Karpas-422 (cell line): ENCODE data around the gene INPP5D. TPM values are rescaled to one million over a fixed set of nuclear protein-coding genes. Genes with fewer than 3 reads are reported as not detected.
"Not testable (repeated sequence)": the region's sequence is repeated elsewhere in the genome, so short reads cannot be mapped to it uniquely, and the experiment has no call there.

Source experiments
- DNase-seq: peaks from one replicate; pipeline ENCODE4 v3.0.0-alpha.2; 2015
- H2AFZ ChIP-seq: fragments of 200-600 bp; sonication (generic); 2 replicates; pipeline ENCODE4 v1.6.1; 2014; ENCODE audit warnings: antibody characterized with exemption, low read length, mixed read lengths
- H3K27ac ChIP-seq: fragments of 200-600 bp; sonication (generic); 2 replicates; pipeline ENCODE4 v1.5.1; 2014; ENCODE audit warnings: mild to moderate bottlenecking, low read length, moderate library complexity
- H3K27me3 ChIP-seq: fragments of 200-600 bp; sonication (generic); 2 replicates; pipeline ENCODE4 v1.6.1; 2014; ENCODE audit warnings: low read length, mixed read lengths
- H3K36me3 ChIP-seq: fragments of 200-600 bp; sonication (generic); 2 replicates; pipeline ENCODE4 v1.6.1; 2014; ENCODE audit warnings: low read length, mixed read lengths; ENCODE audit not compliant: insufficient read depth
- H3K4me1 ChIP-seq: fragments of 200-600 bp; sonication (generic); 2 replicates; pipeline ENCODE4 v1.6.1; 2014; ENCODE audit warnings: mild to moderate bottlenecking, low read length, mixed read lengths
- H3K4me2 ChIP-seq: fragments of 200-600 bp; sonication (generic); 2 replicates; pipeline ENCODE4 v1.6.1; 2014; ENCODE audit warnings: low read length, low read depth, mild to moderate bottlenecking; ENCODE audit not compliant: poor library complexity, severe bottlenecking
- H3K4me3 ChIP-seq: fragments of 200-600 bp; sonication (generic); 2 replicates; pipeline ENCODE4 v1.5.1; 2014; ENCODE audit warnings: mild to moderate bottlenecking, antibody characterized with exemption, low read length, mixed read lengths
- H3K79me2 ChIP-seq: fragments of 200-600 bp; sonication (generic); 2 replicates; pipeline ENCODE4 v1.6.1; 2014; ENCODE audit warnings: mild to moderate bottlenecking, low read length, mixed read lengths
- H3K9ac ChIP-seq: fragments of 200-600 bp; sonication (generic); 2 replicates; pipeline ENCODE4 v1.6.0; 2014; ENCODE audit warnings: low read length
- H3K9me2 ChIP-seq: fragments of 200-600 bp; sonication (generic), shearing (Covaris generic); replicated peaks from 2 replicates; pipeline ENCODE4 v1.6.0; 2014; ENCODE audit warnings: mild to moderate bottlenecking, low read length, moderate library complexity; ENCODE audit not compliant: insufficient read depth
- H3K9me3 ChIP-seq: fragments of 300-700, 200-600 bp; sonication (generic); 2 replicates; pipeline ENCODE4 v1.6.1; 2014; ENCODE audit warnings: low read length, mixed read lengths
- H4K20me1 ChIP-seq: fragments of 200-600 bp; sonication (generic); 2 replicates; pipeline ENCODE4 v1.6.1; 2014; ENCODE audit warnings: mild to moderate bottlenecking, antibody characterized with exemption, low read length, low read depth; ENCODE audit not compliant: insufficient read depth
- total RNA-seq: library from RNA; depleted of rRNA; stranded (reverse); fragments of >200 nt; shearing (Covaris generic); gene quantifications from 2 replicates; pipeline ENCODE4 v1.2.3, GENCODE V29; 2014; ENCODE audit warnings: low replicate concordance

The INPP5D gene
- total RNA-seq, 1 experiment from 2014 or later: 145 TPM

DNA sequence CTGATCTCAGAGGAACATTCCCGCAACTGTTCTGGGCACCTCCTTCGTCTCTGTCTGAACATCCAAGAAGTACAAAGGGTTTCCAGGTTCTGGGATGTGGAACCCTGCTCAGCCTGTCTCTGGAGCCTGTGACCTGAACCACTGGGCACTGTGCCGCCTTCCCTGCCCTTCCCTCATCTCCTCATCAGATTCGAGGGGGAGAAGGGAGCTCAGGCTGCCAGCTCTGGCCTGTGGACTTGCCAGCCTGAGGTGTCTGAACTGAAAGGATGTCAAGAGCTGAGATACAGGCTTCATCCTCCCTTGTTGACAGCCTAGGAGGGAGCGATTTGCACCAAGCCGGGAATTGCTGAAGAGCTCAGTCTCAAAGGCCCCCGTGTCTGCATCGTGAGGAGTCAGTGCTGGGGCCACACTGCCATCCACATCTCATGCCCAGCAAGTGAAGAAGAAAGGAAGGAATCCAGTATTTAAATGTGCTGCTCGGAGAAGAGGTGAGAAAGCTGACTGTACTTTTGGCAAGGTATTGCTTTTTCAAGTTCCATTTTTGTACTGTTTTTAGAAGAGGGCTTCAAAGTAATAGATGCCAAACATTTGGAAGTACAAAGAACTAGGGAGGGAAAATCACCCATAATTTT lies 15.1 kb upstream of the INPP5D start:
- Histone ChIP-seq H3K9me3 (no peaks in the 10 kb centered on the region), H3K4me2 (no peak overlapping the region), H4K20me1 (no peaks in the 10 kb centered on the region), H3K79me2 (no peaks in the 10 kb centered on the region), H3K36me3 (no peaks in the 10 kb centered on the region), H2AFZ (no peak overlapping the region), H3K9me2 (no peaks in the 10 kb centered on the region), H3K4me1 (peaks cover 6% of the 10 kb centered on the region), H3K27me3 (no peaks in the 10 kb centered on the region), H3K4me3 (no peak overlapping the region), H3K27ac (no peak overlapping the region), H3K9ac (no peak overlapping the region)
- DNase-seq: no peak

DNA sequence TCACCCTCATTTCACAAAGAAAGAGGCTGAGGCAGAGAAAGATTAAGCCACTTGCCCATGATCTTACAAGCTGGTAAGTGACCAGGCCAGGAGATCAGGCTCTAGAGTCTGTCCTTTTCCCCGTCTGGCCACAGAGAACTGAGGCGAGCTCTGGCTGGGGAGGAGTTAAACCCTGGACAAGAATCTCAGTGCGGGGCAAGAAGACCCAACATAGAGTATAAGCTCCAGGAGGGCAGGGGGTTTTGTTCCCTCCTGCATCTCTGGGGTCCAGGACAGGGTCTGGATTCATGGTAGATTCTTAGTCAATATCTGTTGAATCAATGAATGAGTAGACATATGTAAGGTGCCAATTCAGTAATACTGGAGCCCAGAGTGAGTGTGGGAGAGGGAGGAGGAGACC lies 12.9 kb upstream of the INPP5D start:
- Histone ChIP-seq H3K27me3 (no peaks in the 10 kb centered on the region), H3K36me3 (no peaks in the 10 kb centered on the region), H4K20me1 (no peaks in the 10 kb centered on the region), H3K4me1 (peaks cover 6% of the 10 kb centered on the region), H3K9me2 (no peaks in the 10 kb centered on the region), H3K27ac (no peak overlapping the region), H3K4me2 (no peak overlapping the region), H3K79me2 (no peaks in the 10 kb centered on the region), H3K9me3 (no peaks in the 10 kb centered on the region), H3K4me3 (no peak overlapping the region), H2AFZ (no peak overlapping the region), H3K9ac (no peak overlapping the region)
- DNase-seq: no peak

DNA sequence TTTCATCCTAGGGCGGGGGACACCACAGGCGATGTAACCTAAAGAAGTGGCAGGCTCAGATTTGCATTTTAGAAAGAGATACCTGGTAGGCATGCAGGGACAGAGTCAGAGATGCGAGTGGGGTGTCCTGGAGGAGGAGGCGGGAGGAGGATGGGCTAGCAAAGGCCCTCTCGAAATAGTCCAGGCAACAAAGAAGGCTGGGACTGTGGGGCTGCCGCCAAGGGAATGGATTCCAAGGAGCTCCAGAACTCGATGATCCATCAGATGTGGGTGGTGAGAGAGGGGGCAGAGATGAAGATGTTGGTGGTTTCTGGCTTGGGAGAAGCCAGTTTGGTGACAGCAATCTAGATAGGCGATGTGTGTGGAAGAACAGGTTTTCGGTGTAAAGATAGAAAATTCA lies 12.5 kb upstream of the INPP5D start:
- Histone ChIP-seq H3K36me3 (no peaks in the 10 kb centered on the region), H3K4me1 (peaks cover 6% of the 10 kb centered on the region), H2AFZ (no peak overlapping the region), H4K20me1 (no peaks in the 10 kb centered on the region), H3K9me2 (no peaks in the 10 kb centered on the region), H3K4me3 (no peak overlapping the region), H3K4me2 (peak overlapping the region; percentile 9), H3K27me3 (no peaks in the 10 kb centered on the region), H3K9ac (no peak overlapping the region), H3K27ac (no peak overlapping the region), H3K9me3 (no peaks in the 10 kb centered on the region), H3K79me2 (no peaks in the 10 kb centered on the region)
- no peak for DNase-seq

DNA sequence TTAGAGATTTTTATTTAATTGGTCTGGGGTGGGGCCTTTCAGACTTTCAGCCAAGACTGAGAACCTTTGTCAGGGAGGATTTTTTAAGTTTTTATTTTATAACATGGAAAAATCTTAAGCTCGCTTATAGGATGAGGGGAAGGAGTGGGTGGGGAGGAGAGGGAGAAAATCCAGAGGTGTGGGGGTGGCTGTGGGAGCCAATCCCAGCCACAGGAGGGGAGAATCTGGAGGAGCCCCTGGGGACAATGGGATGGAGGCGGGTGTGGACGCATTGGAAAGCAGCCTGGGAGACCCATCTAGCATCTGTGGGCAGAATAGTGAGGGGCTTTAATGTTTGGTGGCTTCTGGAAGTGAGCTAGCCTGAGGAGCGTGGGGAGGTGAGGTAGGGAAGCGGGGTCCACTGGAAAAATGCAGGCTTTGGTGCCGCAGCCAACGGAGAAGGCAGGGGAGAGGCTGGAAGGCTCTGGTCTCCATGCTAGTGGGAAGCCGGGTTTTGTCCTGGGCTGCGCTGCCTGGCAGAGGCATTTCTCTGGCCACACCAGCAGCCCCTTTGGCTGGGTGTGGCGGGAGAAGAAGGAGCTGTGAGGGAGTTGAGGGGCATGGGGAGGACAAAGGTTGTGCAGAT lies 11.5 kb upstream of the INPP5D start:
- Histone ChIP-seq H3K27ac (no peak overlapping the region), H3K36me3 (no peaks in the 10 kb centered on the region), H3K4me2 (no peak overlapping the region), H2AFZ (no peak overlapping the region), H3K9me3 (no peaks in the 10 kb centered on the region), H3K79me2 (no peaks in the 10 kb centered on the region), H3K27me3 (no peaks in the 10 kb centered on the region), H4K20me1 (no peaks in the 10 kb centered on the region), H3K4me1 (peaks cover 6% of the 10 kb centered on the region), H3K4me3 (no peak overlapping the region), H3K9me2 (no peaks in the 10 kb centered on the region), H3K9ac (no peak overlapping the region)
- DNase-seq: no peak

DNA sequence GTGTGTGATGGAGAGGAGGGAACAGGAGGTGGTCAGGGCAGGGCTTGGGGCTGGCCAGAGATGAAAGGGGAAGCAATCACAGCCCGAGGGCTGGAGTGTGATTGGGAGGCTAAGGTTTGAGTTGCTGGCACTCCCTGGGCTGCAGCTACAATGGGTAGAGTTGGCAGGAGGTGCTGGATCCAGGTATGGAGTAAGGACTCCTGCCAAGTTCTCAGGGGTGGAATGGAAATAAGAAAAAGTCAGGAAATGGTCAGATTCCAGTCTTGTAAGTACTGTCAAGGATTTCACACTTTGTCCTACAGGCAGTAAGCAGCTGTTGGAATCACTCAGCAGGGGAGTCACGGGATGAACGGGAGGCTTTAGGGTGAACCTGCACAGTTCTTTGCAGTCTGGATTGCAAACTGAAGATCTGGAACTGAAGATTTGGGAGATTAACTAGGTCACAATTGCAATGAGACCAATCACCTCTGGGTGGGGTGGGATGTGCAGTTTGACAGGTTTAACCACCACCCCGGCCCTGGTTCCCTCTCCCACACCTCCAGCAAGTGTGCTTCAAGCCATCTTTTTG lies 10.9 kb upstream of the INPP5D start:
- Histone ChIP-seq H3K4me2 (no peak overlapping the region), H3K4me1 (peaks cover 12% of the 10 kb centered on the region), H3K4me3 (no peak overlapping the region), H2AFZ (no peak overlapping the region), H4K20me1 (no peaks in the 10 kb centered on the region), H3K36me3 (no peaks in the 10 kb centered on the region), H3K27me3 (no peaks in the 10 kb centered on the region), H3K9me2 (no peaks in the 10 kb centered on the region), H3K27ac (no peak overlapping the region), H3K79me2 (no peaks in the 10 kb centered on the region), H3K9ac (no peak overlapping the region), H3K9me3 (no peaks in the 10 kb centered on the region)
- peak; percentile 45 for DNase-seq

DNA sequence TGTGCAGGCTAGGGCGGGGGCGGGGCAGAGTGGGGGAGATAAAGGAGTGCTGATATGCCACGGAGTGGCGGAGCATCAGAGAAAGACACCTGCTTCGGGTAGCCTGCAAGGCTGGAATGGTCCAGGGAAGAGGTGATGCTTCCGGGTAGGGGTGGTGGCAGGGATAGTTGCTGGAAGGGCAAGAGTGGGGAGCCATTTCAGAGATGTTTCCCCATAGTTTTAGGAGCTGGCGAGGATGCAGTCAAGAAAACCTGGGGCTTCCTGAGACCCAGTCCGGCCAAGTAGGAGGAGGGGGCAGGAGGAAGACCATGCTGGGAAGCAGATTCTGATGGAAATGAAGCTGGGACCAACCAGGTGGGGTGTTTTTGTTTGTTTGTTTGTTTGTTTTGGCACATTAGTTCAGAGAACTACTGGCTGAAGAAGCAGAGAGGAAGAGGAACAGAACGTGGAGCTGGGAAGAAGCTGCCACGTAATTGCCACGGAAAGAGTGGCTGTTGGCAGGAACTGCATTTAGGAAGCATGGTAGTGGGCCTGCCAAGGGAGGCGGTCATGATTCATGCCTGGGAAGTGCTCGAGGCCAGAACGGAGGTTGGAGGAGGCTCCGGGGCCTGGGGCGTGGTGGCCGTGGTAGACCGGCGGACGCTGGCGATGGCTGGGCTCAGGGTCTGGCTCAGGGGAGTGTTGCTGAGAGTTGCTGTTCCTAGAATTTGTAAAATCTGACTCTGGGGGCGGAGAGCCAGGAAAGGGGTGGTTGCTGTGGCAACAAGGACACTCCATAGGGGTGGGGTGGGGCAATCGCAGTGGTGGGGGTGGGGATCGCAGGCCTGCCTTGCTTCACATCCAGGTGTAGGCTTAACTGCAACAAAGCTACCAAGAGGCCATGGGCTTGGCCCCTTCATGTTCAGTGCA lies 8.6 kb upstream of the INPP5D start:
- Histone ChIP-seq H3K9me3 (no peaks in the 10 kb centered on the region), H2AFZ (no peak overlapping the region)

DNA sequence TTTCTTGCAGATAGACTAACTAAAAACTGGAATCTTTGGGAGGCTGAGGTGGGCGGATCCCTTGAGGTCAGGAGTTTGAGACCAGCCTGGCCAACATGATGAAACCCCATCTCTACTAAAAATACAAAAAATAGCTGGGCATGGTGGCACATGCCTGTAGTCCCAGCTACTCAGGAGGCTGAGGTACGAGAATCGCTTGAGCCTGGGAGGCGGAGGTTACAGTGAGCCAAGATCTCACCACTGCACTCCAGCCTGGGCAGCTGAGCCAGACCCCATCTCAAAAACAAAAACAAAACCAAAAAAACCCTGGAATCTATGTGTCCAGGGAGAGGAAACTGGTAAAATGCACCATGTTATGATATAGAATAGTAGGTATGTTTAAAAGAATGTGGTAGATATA lies 7.6 kb upstream of the INPP5D start:
- not testable (repeated sequence) for H3K4me2 ChIP-seq, H3K27me3 ChIP-seq, DNase-seq, H3K36me3 ChIP-seq, H3K4me3 ChIP-seq, H2AFZ ChIP-seq, H4K20me1 ChIP-seq, H3K9ac ChIP-seq, H3K79me2 ChIP-seq, H3K9me2 ChIP-seq, H3K9me3 ChIP-seq, H3K27ac ChIP-seq
- H3K4me1 ChIP-seq: peaks cover 11% of the 10 kb centered on the region

More for the DNA sequence above, 8.6 kb upstream of the INPP5D start:
- H3K27ac ChIP-seq: no peak overlapping the region
- H3K4me3 ChIP-seq: no peak overlapping the region
- H3K36me3 ChIP-seq: no peaks in the 10 kb centered on the region
- H3K27me3 ChIP-seq: no peaks in the 10 kb centered on the region
- no peaks in the 10 kb centered on the region for H3K9me2 ChIP-seq
- peaks cover 13% of the 10 kb centered on the region for H3K4me1 ChIP-seq
- H3K4me2 ChIP-seq: no peak overlapping the region
- no peak overlapping the region for H3K9ac ChIP-seq
- no peaks in the 10 kb centered on the region for H4K20me1 ChIP-seq
- no peaks in the 10 kb centered on the region for H3K79me2 ChIP-seq
- DNase-seq: no peak
